Measurements from ENCODE around the gene TBP.
"Not testable (repeated sequence)": the region's sequence is repeated elsewhere in the genome, so short reads cannot be mapped to it uniquely, and the experiment has no call there.

- TF ChIP-seq ZNF274 (IDR thresholded peaks at IDR 0.05; ENCODE audit: low read depth, low read length); YY1 (IDR thresholded peaks at IDR 0.05; ENCODE audit: insufficient read depth, insufficient read length); SUZ12 (IDR thresholded peaks at IDR 0.05; ENCODE audit: extremely low read depth, insufficient read depth, insufficient read length): not testable (repeated sequence)
These were observed 46.4 kb upstream of the TBP start for GRCh38 chr6:170507728-170508127.

All from NT2/D1 (cell line).